Tibial artery (tissue), 4 donors: ENCODE measurements around the gene FAM120B.

Experiments used
- DNase-seq, 2 donors: peaks; one replicate each; pipeline ENCODE4 v3.0.0-alpha.2; 2019
- H3K27ac ChIP-seq, 2 donors: fragments of 200-600 bp; sonication (generic) in 1 of 2; 1 replicate in 1 of 2; 2 replicates in 1 of 2; pipeline ENCODE4 v1.5.1; 2018 to 2019; ENCODE audit warnings: mild to moderate bottlenecking in 1 of 2
- H3K27me3 ChIP-seq, 2 donors: fragments of 200-600 bp; sonication (generic) in 1 of 2; one replicate each; pipeline versions ENCODE4 v1.5.1 to v1.6.0; 2016 to 2019
- H3K36me3 ChIP-seq, 3 donors: fragments of 200-600 bp; sonication (generic) in 2 of 3; one replicate each; pipeline ENCODE4 v1.5.1; 2016 to 2019; ENCODE audit warnings: mild to moderate bottlenecking in 2 of 3
- H3K4me1 ChIP-seq, 4 donors: fragments of 200-600 bp; sonication (generic) in 2 of 4; 1 replicate in 3 of 4; 2 replicates in 1 of 4; pipeline ENCODE4 v1.5.1; 2016 to 2019
- H3K4me3 ChIP-seq, 2 donors: fragments of 200-600 bp; sonication (generic) in 1 of 2; 1 replicate in 1 of 2; 2 replicates in 1 of 2; pipeline ENCODE4 v1.5.1; 2018 to 2019; ENCODE audit warnings: mild to moderate bottlenecking in 2 of 2
- H3K9me3 ChIP-seq, 3 donors: fragments of 200-600 bp; sonication (generic) in 1 of 3; one replicate each; pipeline ENCODE4 v1.5.1; 2016 to 2019
- CTCF ChIP-seq, 2 experiments: fragments of 200-600 bp in 1 of 2; fragments of 450-650 bp in 1 of 2; IDR thresholded peaks; one replicate each; pipeline ENCODE4 v1.5.1; 2017 to 2019; ENCODE audit warnings: antibody characterized with exemption in 2 of 2, mild to moderate bottlenecking in 1 of 2, moderate library complexity in 1 of 2
- intact Hi-C: fragments of 100-400 bp; cut with DNase I; formaldehyde crosslinking; loops from one replicate; pipeline ENCODE4 v1.15.0; 2023; ENCODE audit warnings: low total_unique reads

Gene FAM120B

DNA sequence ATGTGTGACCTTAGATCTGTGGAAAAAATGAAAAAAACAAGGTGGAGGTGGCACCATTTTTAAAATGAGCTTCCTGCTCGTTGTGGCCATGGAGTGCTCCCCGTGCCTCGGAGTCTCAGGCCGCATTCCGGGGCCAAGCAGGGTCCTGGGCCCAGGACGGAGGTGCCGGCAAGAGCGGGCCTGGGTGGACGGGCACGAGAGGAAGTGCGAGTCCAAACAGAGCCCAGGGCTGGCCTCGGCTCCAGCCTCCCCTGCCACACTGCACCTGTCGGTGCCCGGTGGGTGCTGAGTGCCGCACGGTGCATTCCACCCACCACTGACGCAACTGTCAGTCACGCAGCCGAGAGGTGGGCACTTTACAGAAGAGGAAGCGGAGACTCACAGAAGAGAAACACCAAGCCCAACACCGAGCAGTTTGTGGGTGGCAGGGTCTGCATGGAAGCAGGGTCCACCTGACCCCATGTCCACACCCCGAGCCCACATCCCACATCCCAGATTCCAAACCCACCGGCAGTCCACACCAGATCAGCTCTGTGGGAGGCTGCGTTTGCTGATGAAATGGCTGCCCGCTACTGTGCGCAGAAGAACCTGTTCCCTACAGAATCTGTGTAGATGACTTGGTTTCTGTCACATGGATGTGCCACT, 148.9 kb downstream of the FAM120B start:
- DNase-seq = no peak
- no peaks in the 10 kb centered on the region for H3K4me1 ChIP-seq
- H3K27me3 ChIP-seq = peaks cover 0 to 5% of the 10 kb centered on the region in 2 donors
- no peaks in the 10 kb centered on the region for H3K9me3 ChIP-seq
- intact Hi-C loops = no loop called here
- H3K27ac ChIP-seq = no peak overlapping the region
- H3K4me3 ChIP-seq = no peak overlapping the region
- no peaks in the 10 kb centered on the region for H3K36me3 ChIP-seq
- TF ChIP-seq CTCF (IDR thresholded peaks at IDR 0.05) = no peak

DNA sequence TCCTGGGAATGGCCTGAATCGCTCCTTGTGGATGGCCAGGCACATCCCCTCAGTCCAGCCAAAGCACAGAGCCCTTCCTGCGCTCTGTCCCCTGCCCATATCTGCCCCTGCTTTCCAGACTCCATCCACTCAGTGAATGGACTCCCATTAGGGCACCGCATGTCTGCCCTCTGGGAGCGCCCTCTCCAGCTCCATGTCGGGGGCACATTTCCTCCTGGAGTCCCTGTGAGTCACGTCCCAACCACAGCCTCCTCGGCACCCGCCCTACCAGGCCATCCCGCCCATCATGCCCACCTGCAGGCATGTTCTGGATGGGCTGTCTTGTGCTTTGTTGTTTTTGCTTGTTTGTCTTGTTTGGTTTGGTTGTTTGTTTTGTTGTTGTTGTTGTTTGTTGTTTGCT, 149.8 kb downstream of the FAM120B start:
- no peaks in the 10 kb centered on the region for H3K9me3 ChIP-seq
- H3K27me3 ChIP-seq = peaks cover 0 to 11% of the 10 kb centered on the region in 2 donors
- DNase-seq = no peak
- H3K4me3 ChIP-seq = no peak overlapping the region
- TF ChIP-seq CTCF (IDR thresholded peaks at IDR 0.05) = no peak
- no peaks in the 10 kb centered on the region for H3K36me3 ChIP-seq
- no peaks in the 10 kb centered on the region for H3K4me1 ChIP-seq
- no peak overlapping the region for H3K27ac ChIP-seq
- intact Hi-C loops = no loop called here
